ENCODE results near the gene LRRC37B. TPM values are rescaled to one million over a fixed set of nuclear protein-coding genes. Genes with fewer than 3 reads are reported as not detected.

LRRC37B gene
- total and polyA plus RNA-seq, 7 donors, result 1.5 to 6.5 (median 2.9) TPM

- DNase-seq (peak in 1 of 2 donors; percentile 63), ATAC-seq (peak; percentile 49 to 82 (median 70))
- H3K27ac ChIP-seq, result peak overlapping the region; percentile 67
- no peaks in the 10 kb centered on the region for H3K27me3 ChIP-seq (ENCODE audit: insufficient read depth in 3 of 3, low read length in 2 of 3)
- WGBS, 3 donors, result 29 to 32% (median 31%) methylated on average over 9 of the region's 9 CpGs
- H3K4me1 ChIP-seq, result peaks cover 23% of the 10 kb centered on the region
- H3K4me3 ChIP-seq, result peak overlapping the region; percentile 15
- peaks cover 0 to 18% of the 10 kb centered on the region in 2 donors for H3K36me3 ChIP-seq (ENCODE audit: insufficient read depth in 1 of 2, low read depth in 1 of 2)
- H3K9me3 ChIP-seq, result no peaks in the 10 kb centered on the region
- intact Hi-C loops (cut with DNase I), result loop anchor here in 1 of 2 donors (10.0 kb wide), 1 partner anchor 119 kb away; no protein-coding TSS in a partner anchor
- no peak for TF ChIP-seq CTCF (IDR thresholded peaks at IDR 0.05)
These were observed 8.2 kb downstream of the LRRC37B start for GRCh38 chr17:32015245-32016013.

GRCh38 chr17:32016231-32016630 lies 9.0 kb downstream of the LRRC37B start:
- H3K27me3 ChIP-seq (ENCODE audit: insufficient read depth in 3 of 3, low read length in 2 of 3), result no peaks in the 10 kb centered on the region
- H3K27ac ChIP-seq, result peak overlapping the region; percentile 67
- no peak for TF ChIP-seq CTCF (IDR thresholded peaks at IDR 0.05)
- H3K4me1 ChIP-seq, result peaks cover 27% of the 10 kb centered on the region
- WGBS, 3 donors, result 68 to 81% (median 71%) methylated on average over 7 of the region's 7 CpGs
- peaks cover 0 to 18% of the 10 kb centered on the region in 2 donors for H3K36me3 ChIP-seq (ENCODE audit: insufficient read depth in 1 of 2, low read depth in 1 of 2)
- intact Hi-C loops (cut with DNase I), result loop anchor here in 1 of 2 donors (10.0 kb wide), 1 partner anchor 119 kb away; no protein-coding TSS in a partner anchor
- H3K4me3 ChIP-seq, result peak overlapping the region; percentile 15
- H3K9me3 ChIP-seq, result no peaks in the 10 kb centered on the region
- ATAC-seq, result no peak
- no peak for DNase-seq

- no peak overlapping the region for H3K4me3 ChIP-seq
- TF ChIP-seq CTCF (IDR thresholded peaks at IDR 0.05), result no peak
- intact Hi-C loops (cut with DNase I), result loop anchor here in 1 of 2 donors (10.0 kb wide), 1 partner anchor 116 kb away; no protein-coding TSS in a partner anchor
- no peak overlapping the region for H3K27ac ChIP-seq
- 96 to 98% (median 96%) methylated on average over 1 of the region's 1 CpG for WGBS, 3 donors
- peaks cover 0 to 33% of the 10 kb centered on the region in 2 donors for H3K36me3 ChIP-seq (ENCODE audit: insufficient read depth in 1 of 2, low read depth in 1 of 2)
- DNase-seq, result no peak
- ATAC-seq, result no peak
- no peaks in the 10 kb centered on the region for H3K9me3 ChIP-seq
- H3K4me1 ChIP-seq, result peaks cover 34% of the 10 kb centered on the region
- no peaks in the 10 kb centered on the region for H3K27me3 ChIP-seq (ENCODE audit: insufficient read depth in 3 of 3, low read length in 2 of 3)
These were observed 12.0 kb downstream of the LRRC37B start for GRCh38 chr17:32019228-32019627.

- no peak for TF ChIP-seq CTCF (IDR thresholded peaks at IDR 0.05)
- intact Hi-C loops (cut with DNase I), result no loop called here
- no peaks in the 10 kb centered on the region for H3K27me3 ChIP-seq (ENCODE audit: insufficient read depth in 3 of 3, low read length in 2 of 3)
- no peak overlapping the region for H3K27ac ChIP-seq
- ATAC-seq, result peak; percentile 56 to 92 (median 77)
- peaks cover 23% of the 10 kb centered on the region for H3K4me1 ChIP-seq
- H3K36me3 ChIP-seq (ENCODE audit: insufficient read depth in 1 of 2, low read depth in 1 of 2), result peaks cover 0 to 33% of the 10 kb centered on the region in 2 donors
- 36 to 62% (median 46%) methylated on average over 16 of the region's 16 CpGs for WGBS, 3 donors
- DNase-seq, result no peak
- no peaks in the 10 kb centered on the region for H3K9me3 ChIP-seq
- H3K4me3 ChIP-seq, result no peak overlapping the region
These were observed 13.9 kb downstream of the LRRC37B start for GRCh38 chr17:32020943-32021614.

All from psoas muscle (tissue), 8 donors.